ENCODE measurements around the gene RHBDF2.
A peak's percentile ranks its signal among the peaks of the same experiment; 100 is the strongest.

RHBDF2 gene

DNA sequence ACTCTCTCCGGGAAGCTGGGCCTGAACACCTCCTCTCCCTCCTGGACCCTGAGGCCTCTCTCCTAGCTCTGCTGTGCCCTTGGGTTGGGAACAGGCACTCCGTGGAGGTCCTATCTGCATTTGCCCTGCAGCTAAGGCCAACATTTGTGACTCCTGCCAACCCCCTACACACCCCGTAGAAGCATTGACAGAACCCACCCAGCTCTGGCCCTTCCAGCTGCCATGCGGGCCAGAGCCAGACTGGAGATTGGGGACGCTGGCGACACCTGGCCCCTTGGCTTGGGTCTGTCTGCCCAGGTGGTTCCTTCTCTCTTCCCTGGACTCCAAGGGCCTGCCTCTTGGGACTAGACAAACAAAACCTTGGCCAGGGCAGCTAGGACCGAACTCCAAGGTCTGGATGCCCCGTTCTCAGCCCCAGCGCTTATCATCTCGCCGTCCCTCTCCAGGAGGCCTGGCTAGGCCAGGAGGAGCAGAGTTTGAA, 644 bp upstream of the RHBDF2 start:
- DNase-seq (ENCODE audit: low read depth in 2 of 2): no peak

DNA sequence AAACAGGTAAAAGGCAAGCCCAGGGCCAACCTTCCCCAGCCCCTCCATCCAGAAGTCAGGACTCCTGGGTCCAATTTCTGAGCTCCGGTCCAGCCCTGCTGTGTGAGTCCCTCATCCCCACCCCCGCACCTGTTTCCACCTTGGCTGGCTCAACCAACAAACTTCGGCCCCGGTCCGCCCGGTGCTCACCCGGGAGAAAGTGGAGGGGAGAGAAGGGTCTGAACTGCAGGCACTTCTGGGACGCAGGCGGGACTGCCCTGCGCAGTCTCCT, 541 bp downstream of the RHBDF2 start:
- no peak for DNase-seq (ENCODE audit: low read depth in 2 of 2)

GRCh38 chr17:76500074-76500746, 1.0 kb downstream of the RHBDF2 start:
- DNase-seq (ENCODE audit: low read depth in 2 of 2): no peak

DNA sequence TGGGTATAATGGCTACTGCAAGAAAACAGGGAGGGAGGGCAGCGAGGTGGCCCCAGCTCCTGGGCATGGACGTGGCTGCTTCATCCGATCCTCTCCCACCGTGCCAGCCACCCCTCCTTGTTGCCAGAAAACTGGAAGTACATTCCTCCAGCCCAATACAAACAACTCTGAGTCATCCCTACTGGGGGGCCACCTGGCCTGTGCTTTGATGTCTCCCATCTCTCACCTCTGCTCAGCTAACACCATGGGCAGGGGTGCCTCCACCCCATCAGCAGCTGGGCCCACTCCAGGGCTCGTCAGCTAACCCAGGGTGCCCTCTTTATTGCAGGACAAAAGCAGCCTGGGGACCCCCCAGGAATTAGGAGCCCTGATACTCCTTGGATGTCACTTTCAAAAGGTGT, 2.0 kb downstream of the RHBDF2 start:
- DNase-seq (ENCODE audit: low read depth in 2 of 2): no peak

DNA sequence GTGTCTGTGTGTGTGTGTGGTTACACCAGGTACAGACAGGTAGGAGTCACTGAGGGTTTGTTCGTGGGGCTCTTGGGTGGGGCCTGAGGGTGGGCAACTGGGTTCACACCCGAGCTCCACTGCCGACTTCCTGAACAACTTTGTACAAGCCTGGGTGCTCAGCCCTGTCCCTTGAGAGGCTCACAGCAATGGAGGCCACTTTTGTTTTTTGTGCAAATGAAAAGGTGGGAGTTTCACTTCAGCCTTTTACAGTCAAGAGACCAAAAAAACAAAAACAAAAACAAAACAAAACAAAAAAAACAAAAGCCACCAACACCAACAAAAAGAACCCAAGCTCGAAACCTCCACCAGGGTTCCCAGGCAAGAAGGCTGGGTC, 2.4 kb downstream of the RHBDF2 start:
- DNase-seq (ENCODE audit: low read depth in 2 of 2): no peak

DNA sequence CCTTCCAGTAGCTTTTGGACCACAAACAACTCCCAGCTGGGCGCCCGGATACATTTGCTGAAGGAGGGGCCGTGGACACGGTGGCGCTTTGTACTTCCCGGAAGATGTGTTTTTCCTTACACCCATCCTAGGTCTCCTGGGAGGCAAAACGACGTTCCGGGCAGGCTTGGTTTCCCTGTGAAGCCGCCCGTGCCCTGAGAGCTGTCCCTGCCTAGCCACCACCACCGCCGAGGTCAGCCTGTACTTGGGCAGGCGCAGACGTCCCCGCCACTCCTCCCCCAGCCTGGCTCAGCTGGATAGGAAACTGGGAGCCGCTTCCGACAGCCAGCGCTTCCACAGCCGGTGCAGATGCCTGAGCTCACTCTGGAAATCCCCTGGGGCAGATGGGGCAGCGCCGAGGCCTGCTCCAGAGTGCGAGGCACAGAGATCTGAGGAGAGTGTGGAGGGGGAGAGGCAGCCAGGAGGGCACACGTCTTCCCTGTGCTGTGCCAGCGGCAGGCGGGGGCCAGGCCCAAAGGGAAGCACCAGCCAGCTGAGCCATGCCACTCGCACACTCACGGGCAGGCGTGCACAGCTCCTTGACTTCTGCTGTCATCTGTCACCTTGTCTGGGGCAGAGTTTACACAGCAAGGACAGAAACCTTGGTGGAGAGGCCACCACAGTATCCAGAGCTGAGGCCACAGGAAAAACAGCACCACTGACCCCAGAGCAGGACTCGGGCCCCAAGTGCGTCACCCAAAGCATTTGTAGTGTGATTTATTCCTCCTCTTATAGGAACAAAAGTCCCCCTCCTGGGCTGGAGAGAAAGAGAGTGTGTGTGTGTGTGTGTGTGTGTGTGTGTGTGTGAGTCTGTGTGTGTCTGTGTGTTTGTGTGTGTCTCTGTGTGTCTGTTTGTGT, 3.0 kb downstream of the RHBDF2 start:
- DNase-seq (ENCODE audit: low read depth in 2 of 2): no peak

- DNase-seq (ENCODE audit: low read depth in 2 of 2): no peak
Observed at GRCh38 chr17:76497699-76497978, 3.6 kb downstream of the RHBDF2 start.

DNA sequence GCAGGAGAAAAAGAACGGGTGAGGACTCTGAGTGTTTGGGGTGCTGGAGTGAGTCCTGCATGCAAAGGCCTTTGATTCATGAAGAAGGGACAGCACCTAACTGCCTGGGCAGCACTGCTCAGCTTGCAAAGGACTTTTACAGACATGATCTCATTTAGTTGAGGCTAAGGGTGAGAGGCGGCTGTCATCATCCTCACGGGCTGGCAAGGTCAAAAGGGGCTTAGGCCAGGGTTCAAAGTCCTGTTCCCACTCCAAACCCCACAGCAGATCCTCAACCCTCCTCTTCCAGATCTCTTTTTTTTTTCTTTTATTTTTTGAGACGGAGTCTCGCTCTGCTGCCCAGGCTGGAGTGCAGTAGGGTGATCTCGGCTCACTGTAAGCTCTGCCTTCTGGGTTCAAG, 4.8 kb downstream of the RHBDF2 start:
- no peak for DNase-seq (ENCODE audit: low read depth in 2 of 2)

DNA sequence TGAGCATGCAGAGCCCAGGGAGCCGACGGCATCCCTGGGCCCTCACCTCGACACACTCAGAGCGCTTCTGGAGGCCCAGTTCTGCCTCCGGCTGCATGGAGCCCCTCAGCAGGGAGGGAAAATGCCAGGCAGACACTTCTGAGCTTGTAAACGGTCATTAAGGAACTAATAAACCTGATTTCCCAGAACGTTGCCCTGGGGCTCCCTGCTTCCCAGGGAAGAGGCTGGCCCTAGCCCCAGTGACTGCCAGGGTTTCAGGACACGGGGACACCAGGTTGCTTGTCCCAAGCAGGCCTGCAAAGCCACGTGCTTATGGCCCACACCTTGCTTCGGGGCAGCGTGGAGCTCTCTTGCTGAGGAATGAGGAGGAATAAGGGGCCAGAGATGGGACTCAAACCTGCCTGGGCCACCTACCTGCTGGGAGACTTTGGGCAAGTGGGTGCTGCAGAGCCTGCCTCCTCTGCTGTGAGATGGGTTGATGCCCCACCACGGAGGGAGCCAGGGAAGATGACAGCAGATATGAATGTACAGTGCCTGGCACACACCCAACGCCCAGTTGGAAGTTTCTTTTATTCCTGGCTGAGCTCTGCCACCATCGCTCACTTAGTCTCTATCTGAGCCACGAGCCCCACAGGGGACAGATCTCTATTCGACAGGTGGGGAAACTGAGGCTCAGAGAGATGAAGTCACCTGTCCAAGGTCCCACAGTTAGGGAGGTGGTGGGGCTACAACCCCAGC, 5.4 kb downstream of the RHBDF2 start:
- DNase-seq (ENCODE audit: low read depth in 2 of 2): no peak

DNA sequence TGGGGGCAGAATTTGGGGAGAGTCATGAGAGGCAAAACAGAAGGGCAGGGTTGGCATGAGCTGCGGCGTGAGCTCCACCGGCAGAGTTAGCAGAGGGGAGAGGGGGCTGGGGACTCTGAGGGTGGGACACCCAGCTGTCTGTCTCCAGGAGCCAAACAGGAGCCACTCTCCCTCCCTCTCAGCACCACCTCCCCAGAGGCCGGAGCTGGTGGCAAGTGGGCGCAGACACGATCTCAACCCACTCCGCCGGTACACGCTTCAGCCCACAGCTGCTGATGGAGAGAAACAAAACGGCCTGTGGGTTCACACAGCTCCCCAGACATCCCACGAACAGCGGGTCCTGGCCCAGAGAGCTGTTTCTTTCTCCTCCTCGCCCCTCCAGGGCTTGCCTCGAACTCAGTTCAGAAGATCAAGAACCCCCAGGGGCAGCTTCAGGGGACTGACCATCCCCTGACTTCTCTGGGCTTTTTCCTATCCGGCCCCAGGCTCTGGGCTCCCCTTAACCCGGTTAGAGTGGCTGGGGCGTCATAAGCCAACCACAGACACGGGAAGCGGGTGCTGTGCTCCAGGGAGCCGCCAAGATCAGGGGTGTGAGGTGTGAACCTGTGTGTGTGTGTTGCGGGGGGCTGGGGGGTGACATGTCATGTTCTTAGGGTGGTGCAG, 7.6 kb downstream of the RHBDF2 start:
- DNase-seq (ENCODE audit: low read depth in 2 of 2): no peak

GRCh38 chr17:76492989-76493501, 8.2 kb downstream of the RHBDF2 start:
- DNase-seq (ENCODE audit: low read depth in 2 of 2): peak in 1 of 2 experiments; percentile 45

- no peak for DNase-seq (ENCODE audit: low read depth in 2 of 2)
Observed at GRCh38 chr17:76492123-76492988, 8.9 kb downstream of the RHBDF2 start.

- no peak for DNase-seq (ENCODE audit: low read depth in 2 of 2)
Observed at GRCh38 chr17:76491271-76492122, 9.7 kb downstream of the RHBDF2 start.

GRCh38 chr17:76490112-76490710, 11.0 kb downstream of the RHBDF2 start:
- no peak for DNase-seq (ENCODE audit: low read depth in 2 of 2)

- DNase-seq (ENCODE audit: low read depth in 2 of 2): no peak
Observed at GRCh38 chr17:76487451-76488192, 13.6 kb downstream of the RHBDF2 start.

DNA sequence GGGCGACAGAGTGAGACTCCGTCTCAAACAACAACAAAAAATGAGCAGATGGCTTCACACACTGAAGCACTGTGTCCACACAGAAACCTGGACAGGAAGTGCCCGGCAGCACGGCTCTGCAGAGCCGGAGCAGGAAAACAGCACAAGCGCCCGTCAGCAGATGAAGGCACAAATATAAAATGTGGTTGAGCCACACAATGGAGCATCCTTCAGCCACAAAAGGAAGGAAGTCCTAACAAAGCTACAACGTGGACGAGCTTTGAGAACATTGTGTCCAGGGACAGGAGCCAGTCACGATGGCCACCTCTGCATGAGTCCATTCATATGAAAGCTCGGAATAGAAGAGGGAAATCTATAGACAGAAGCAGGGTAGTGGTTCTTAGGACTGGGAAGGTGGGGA, 15.7 kb downstream of the RHBDF2 start:
- no peak for DNase-seq (ENCODE audit: low read depth in 2 of 2)

DNA sequence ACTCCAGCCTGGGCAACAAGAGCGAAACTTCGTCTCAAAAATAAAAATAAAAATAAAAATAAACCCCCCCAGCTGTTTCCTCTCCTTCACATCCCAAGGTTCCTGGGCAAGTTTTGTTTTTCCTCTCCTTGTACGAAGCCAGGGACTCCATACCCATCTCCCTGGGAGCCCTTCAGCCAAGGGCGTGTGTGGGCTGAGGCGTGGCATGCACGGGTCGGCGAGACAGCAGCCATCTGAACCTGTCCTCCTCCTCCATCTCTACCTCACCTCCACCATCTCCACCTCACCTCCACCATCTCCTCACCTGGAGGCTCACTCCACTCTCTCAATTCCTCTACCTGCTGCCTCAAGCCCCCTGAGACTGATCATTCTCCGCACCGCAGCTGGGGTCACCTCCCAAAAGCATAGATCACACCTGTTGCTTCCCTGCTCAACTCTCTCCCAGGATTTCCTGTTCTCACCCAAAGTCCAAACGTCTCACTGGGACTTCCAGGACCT, 16.9 kb downstream of the RHBDF2 start:
- no peak for DNase-seq (ENCODE audit: low read depth in 2 of 2)

- DNase-seq (ENCODE audit: low read depth in 2 of 2): no peak
Observed at GRCh38 chr17:76481071-76481655, 20.1 kb downstream of the RHBDF2 start.

- no peak for DNase-seq (ENCODE audit: low read depth in 2 of 2)
Observed at GRCh38 chr17:76480632-76481031, 20.6 kb downstream of the RHBDF2 start.
